GM12878 (cell line): Measurements from ENCODE around the gene GARRE1. TPM values are rescaled to one million over a fixed set of nuclear protein-coding genes. Genes with fewer than 3 reads are reported as not detected.

Experiments
- ATAC-seq: fragments of 200-7000 bp; cut with Tn5 transposase; 3 replicates; pipeline ENCODE4 v1.9.1; 2020; ENCODE audit warnings: mild to moderate bottlenecking, moderate library complexity
- BruUV-seq: library from RNA; stranded (reverse); fragments of 400-500 nt; replicated peaks from 2 replicates; lab custom pipeline; 2021; lab: Mats Ljungman, UMichigan
- CTCF ChIA-PET: fragments of 300-600 bp; sonication (Branson Sonifier 250); formaldehyde crosslinking; extraction: SDS; loops from one replicate; lab custom pipeline; 2021; ENCODE audit warnings: inconsistent platforms; lab: Yijun Ruan, JAX
- POLR2A ChIA-PET: fragments of 350-600 bp; formaldehyde crosslinking; extraction: SDS; loops from one replicate; lab custom pipeline; 2021; ENCODE audit warnings: inconsistent platforms; lab: Charles Lee
- RAD21 ChIA-PET: fragments of 300-600 bp; sonication (Branson Sonifier 250); formaldehyde crosslinking; loops from one replicate; lab custom pipeline; 2023; ENCODE audit warnings: antibody characterized with exemption; ENCODE audit not compliant: unreplicated experiment; lab: Charles Lee
- SMC1A ChIA-PET: fragments of 300-600 bp; sonication (Branson Sonifier 250); formaldehyde crosslinking; loops from one replicate; lab custom pipeline; 2023; ENCODE audit not compliant: unreplicated experiment, uncharacterized antibody; lab: Charles Lee
- DNase-seq: peaks from one replicate; pipeline ENCODE4 v3.0.0-alpha.2; 2011; ENCODE audit warnings: low read depth, low spot score
- FAIRE-seq: peaks from 3 replicates; lab custom pipeline; 2011; peaks lifted over from hg19 to GRCh38; lab: Jason Lieb, UNC
- H2AFZ ChIP-seq: 2 replicates; pipeline ENCODE4 v1.6.0; 2011; ENCODE audit warnings: low read depth, low read length, control low read depth; ENCODE audit not compliant: control insufficient read depth
- H3K27ac ChIP-seq: 2 replicates; pipeline ENCODE4 v1.5.1; 2011; ENCODE audit warnings: control low read depth; ENCODE audit not compliant: control insufficient read depth, insufficient read depth
- H3K27me3 ChIP-seq, 2 experiments: replicated peaks in 1 of 2; 2 replicates each; pipeline versions ENCODE4 v1.6.0 to v1.6.1; 2011; ENCODE audit warnings: low read length in 1 of 2; ENCODE audit not compliant: control insufficient read depth in 2 of 2, insufficient read depth in 2 of 2
- H3K36me3 ChIP-seq, 2 experiments: 2 replicates each; pipeline ENCODE4 v1.5.1; 2011; ENCODE audit warnings: low read length in 1 of 2; ENCODE audit not compliant: control insufficient read depth in 2 of 2, insufficient read depth in 2 of 2
- H3K4me1 ChIP-seq: 2 replicates; pipeline ENCODE4 v1.6.1; 2011; ENCODE audit warnings: mild to moderate bottlenecking, low read length, moderate library complexity, mixed read lengths; ENCODE audit not compliant: control insufficient read depth, insufficient read depth
- H3K4me2 ChIP-seq: 2 replicates; pipeline ENCODE4 v1.6.0; 2011; ENCODE audit warnings: control low read depth; ENCODE audit not compliant: control insufficient read depth, insufficient read depth
- H3K4me3 ChIP-seq: fragments of 200-600 bp; sonication (generic); 2 replicates; pipeline ENCODE4 v1.5.1; 2016
- H3K79me2 ChIP-seq: 2 replicates; pipeline ENCODE4 v1.6.0; 2011; ENCODE audit warnings: low read length; ENCODE audit not compliant: control insufficient read depth, insufficient read depth
- H3K9ac ChIP-seq: 2 replicates; pipeline ENCODE4 v1.8.0; 2011; ENCODE audit warnings: low read length, control low read depth, mixed read lengths; ENCODE audit not compliant: control insufficient read depth, insufficient read depth
- H3K9me3 ChIP-seq: replicated peaks from 3 replicates; pipeline ENCODE4 v1.5.1; 2011; ENCODE audit warnings: mild to moderate bottlenecking, low read length; ENCODE audit not compliant: control insufficient read depth, insufficient read depth
- H4K20me1 ChIP-seq: 2 replicates; pipeline ENCODE4 v1.6.0; 2011; ENCODE audit not compliant: control insufficient read depth, insufficient read depth
- BRCA1 ChIP-seq: IDR thresholded peaks from 2 replicates; pipeline ENCODE4 v1.6.1; 2011; ENCODE audit warnings: low read depth, low read length, improper control_type of control experiment
- CREM ChIP-seq: IDR thresholded peaks from 2 replicates; pipeline ENCODE4 v1.6.1; 2014; ENCODE audit warnings: antibody characterized with exemption, low read depth
- CTCF ChIP-seq, 3 experiments: IDR thresholded peaks in 2 of 3; conservative IDR thresholded peaks in 1 of 3; 2 replicates each; pipeline ENCODE4 v1.5.1; 2011; ENCODE audit warnings: low read depth in 3 of 3, low read length in 3 of 3, mild to moderate bottlenecking in 3 of 3, control low read depth in 2 of 3, moderate library complexity in 2 of 3, inconsistent platforms in 1 of 3, mixed read lengths in 1 of 3; ENCODE audit not compliant: control insufficient read depth in 2 of 3, insufficient read depth in 1 of 3; ENCODE audit errors: extremely low read depth in 1 of 3
- EED ChIP-seq: sonication (generic); IDR thresholded peaks from 2 replicates; pipeline ENCODE4 v1.6.1; 2016; ENCODE audit warnings: antibody characterized with exemption, low read depth
- ELK1 ChIP-seq: IDR thresholded peaks from 2 replicates; pipeline ENCODE4 v1.6.1; 2012; ENCODE audit warnings: low read depth, low read length, improper control_type of control experiment
- GABPA ChIP-seq: IDR thresholded peaks from 2 replicates; pipeline ENCODE4 v1.6.1; 2014; ENCODE audit warnings: antibody characterized with exemption, low read depth, mild to moderate bottlenecking, inconsistent platforms
- HDGF ChIP-seq: fragments of 450-650 bp; IDR thresholded peaks from 2 replicates; pipeline ENCODE4 v1.6.1; 2016; ENCODE audit warnings: antibody characterized with exemption
- IRF4 ChIP-seq: IDR thresholded peaks from 2 replicates; pipeline ENCODE4 v1.6.1; 2011; ENCODE audit warnings: low read depth, low read length
- MYC ChIP-seq: IDR thresholded peaks from 2 replicates; pipeline ENCODE4 v1.6.1; 2011; ENCODE audit warnings: mild to moderate bottlenecking, low read length, moderate library complexity, inconsistent platforms; ENCODE audit not compliant: insufficient read depth, insufficient replicate concordance, insufficient read length, severe bottlenecking
- NBN ChIP-seq: fragments of 450-650 bp; IDR thresholded peaks from 2 replicates; pipeline ENCODE4 v1.6.1; 2016
- NR2C2 ChIP-seq: IDR thresholded peaks from 2 replicates; pipeline ENCODE4 v1.6.1; 2011; ENCODE audit warnings: borderline replicate concordance, low read depth; ENCODE audit not compliant: control insufficient read depth, insufficient read length
- RAD21 ChIP-seq: IDR thresholded peaks from 2 replicates; pipeline ENCODE4 v1.6.1; 2011; ENCODE audit warnings: mild to moderate bottlenecking, low read depth, low read length, moderate library complexity; ENCODE audit not compliant: insufficient read depth
- RELA ChIP-seq: fragments of 450-650 bp; IDR thresholded peaks from 2 replicates; pipeline ENCODE4 v1.8.0; 2014; ENCODE audit warnings: borderline replicate concordance; ENCODE audit not compliant: partially characterized antibody
- SREBF1 ChIP-seq: IDR thresholded peaks from 2 replicates; pipeline ENCODE4 v1.6.1; 2012; ENCODE audit warnings: mild to moderate bottlenecking, low read length
- TCF3 ChIP-seq: IDR thresholded peaks from 2 replicates; pipeline ENCODE4 v1.6.1; 2012; ENCODE audit warnings: low read depth, mild to moderate bottlenecking, low read length, borderline replicate concordance; ENCODE audit not compliant: insufficient read depth
- WRNIP1 ChIP-seq: IDR thresholded peaks from 2 replicates; pipeline ENCODE4 v1.6.1; 2011; ENCODE audit warnings: low read depth, low read length, improper control_type of control experiment, borderline replicate concordance
- ZZZ3 ChIP-seq: IDR thresholded peaks from 2 replicates; pipeline ENCODE4 v1.6.1; 2011; ENCODE audit warnings: low read depth; ENCODE audit not compliant: control insufficient read depth, insufficient read length
- WGBS: methylation state at CpG from one replicate; pipeline ENCODE4 v1.1.6; 2016; ENCODE audit warnings: low lambda C conversion rate; ENCODE audit not compliant: insufficient replicate concordance, insufficient coverage; ENCODE audit errors: missing lambda C conversion rate; 5-methylcytosine and 5-hydroxymethylcytosine counted together
- in situ Hi-C: fragments of 300-500 bp; cut with MboI; formaldehyde crosslinking; loops from 9 replicates; pipeline ENCODE4 v1.14.3; 2018; ENCODE audit warnings: mixed read lengths
- intact Hi-C: fragments of 100-400 bp; cut with micrococcal nuclease; formaldehyde crosslinking; loops from one replicate; pipeline ENCODE4 v1.14.2; 2022; ENCODE audit not compliant: unreplicated experiment
- polyA plus RNA-seq, 11 experiments: library from polyadenylated mRNA; depleted of rRNA in 4 of 11; unstranded in 6 of 11; stranded (reverse) in 5 of 11; fragments of >200 nt; fragmentation: Nextera tagmentation in 4 of 11; fragmentation: Illumina TruSeq in 1 of 11; extraction: Ambion mirVana in 4 of 11; extraction: Trizol in 1 of 11; gene quantifications; 1 replicate in 1 of 11; 2 replicates in 10 of 11; pipeline versions ENCODE4 v1.2.1 to v1.2.3, GENCODE V29; 2011 to 2016; ENCODE audit warnings: inconsistent platforms in 2 of 11, missing spikeins in 2 of 11, low read depth in 1 of 11
- total RNA-seq, 4 experiments: library from RNA; depleted of rRNA in 3 of 4; stranded (reverse); fragments of >200 nt in 3 of 4; fragmentation: Illumina TruSeq in 1 of 4; extraction: Trizol in 1 of 4; gene quantifications; 2 replicates each; pipeline versions ENCODE4 v1.2.1 to v1.2.3, GENCODE V29; 2013 to 2021

GARRE1 gene
- total and polyA plus RNA-seq, 10 of the 15 experiments (the other 5 are each of a cell fraction or from before 2014, with no cell fraction given): 1.1 to 9.4 (median 5.1) TPM

GRCh38 chr19:34265221-34265650 is 10.9 kb downstream of the GARRE1 start:
- CTCF ChIA-PET: no interaction called here
- FAIRE-seq: no peak

More at GRCh38 chr19:34265221-34265650, 10.9 kb downstream of the GARRE1 start:
- Histone ChIP-seq H4K20me1 (no peaks in the 10 kb centered on the region), H3K9ac (no peak overlapping the region), H3K4me2 (no peak overlapping the region), H2AFZ (no peak overlapping the region), H3K79me2 (peaks cover 3% of the 10 kb centered on the region; the same call in 1 of the 2 replicates), H3K4me1 (peaks cover 12% of the 10 kb centered on the region), H3K27me3 (no peaks in the 10 kb centered on the region), H3K9me3 (no peaks in the 10 kb centered on the region), H3K4me3 (no peak overlapping the region), H3K27ac (no peak overlapping the region), H3K36me3 (no peaks in the 10 kb centered on the region)
- no peak for DNase-seq
- intact Hi-C loops: no loop called here
- BruUV-seq: no TSS peak
- in situ Hi-C loops: no loop called here
- TF ChIP-seq RAD21 (no peak), NBN (no peak), MYC (no peak), SREBF1 (no peak), CTCF (IDR thresholded peaks at IDR 0.05 in 2 of 3, conservative IDR thresholded peaks at IDR 0.05 in 1 of 3; ENCODE audit: control insufficient read depth in 2 of 3, extremely low read depth in 1 of 3, insufficient read depth in 1 of 3, low read depth in 3 of 3, low read length in 3 of 3) (no peak), EED (no peak), ZZZ3 (no peak), CREM (no peak), HDGF (no peak), TCF3 (no peak), RELA (no peak), GABPA (no peak), IRF4 (no peak), WRNIP1 (no peak), BRCA1 (no peak), NR2C2 (no peak), ELK1 (no peak)
- WGBS: over 99% methylated on average over 6 of the region's 6 CpGs
- RAD21 ChIA-PET: no interaction called here
- no peak for ATAC-seq
- POLR2A ChIA-PET: no interaction called here
- SMC1A ChIA-PET: no interaction called here
